HG02852 (cell line): ENCODE data around the gene FSTL5.
A peak's percentile ranks its signal among the peaks of the same experiment; 100 is the strongest.
"Not testable (repeated sequence)": the region's sequence is repeated elsewhere in the genome, so short reads cannot be mapped to it uniquely, and the experiment has no call there.

Source experiments
- ATAC-seq: cut with Tn5 transposase; IDR thresholded peaks from one replicate; pipeline ENCODE4 v1.9.1; 2021; ENCODE audit warnings: mild to moderate bottlenecking, moderate library complexity; ENCODE audit not compliant: unreplicated experiment

Gene FSTL5

GRCh38 chr4:162163892-162164759, at the start of gene FSTL5:
FSTL5 (minus strand) TSS chr4:162164000; CDS start chr4:162111396, 52,604 bp downstream.
- ATAC-seq, result peak; percentile 90

- ATAC-seq, result no peak
Observed at GRCh38 chr4:162209706-162210105, 45.9 kb upstream of the FSTL5 start.

GRCh38 chr4:162203478-162203877, 39.7 kb upstream of the FSTL5 start:
- ATAC-seq, result not testable (repeated sequence)

- ATAC-seq, result no peak
Observed at GRCh38 chr4:162201673-162202072, 37.9 kb upstream of the FSTL5 start.

GRCh38 chr4:162170509-162170908, 6.7 kb upstream of the FSTL5 start:
- ATAC-seq, result no peak

GRCh38 chr4:162164906-162165510, 1.2 kb upstream of the FSTL5 start:
- ATAC-seq, result no peak

- no peak for ATAC-seq
Observed at GRCh38 chr4:162162672-162163071, 1.1 kb downstream of the FSTL5 start.

- ATAC-seq, result no peak
Observed at GRCh38 chr4:162157241-162157640, 6.6 kb downstream of the FSTL5 start.

GRCh38 chr4:162154862-162155540, 8.8 kb downstream of the FSTL5 start:
- no peak for ATAC-seq

- no peak for ATAC-seq
Observed at GRCh38 chr4:162151850-162152249, 11.9 kb downstream of the FSTL5 start.

- ATAC-seq, result no peak
Observed at GRCh38 chr4:162151386-162151785, 12.4 kb downstream of the FSTL5 start.

- no peak for ATAC-seq
Observed at GRCh38 chr4:162149644-162150043, 14.2 kb downstream of the FSTL5 start.

- no peak for ATAC-seq
Observed at GRCh38 chr4:162140051-162140683, 23.6 kb downstream of the FSTL5 start.

GRCh38 chr4:162139412-162139811, 24.4 kb downstream of the FSTL5 start:
- ATAC-seq, result no peak

GRCh38 chr4:162131256-162131655, 32.5 kb downstream of the FSTL5 start:
- ATAC-seq, result no peak

- no peak for ATAC-seq
Observed at GRCh38 chr4:162126729-162127128, 37.1 kb downstream of the FSTL5 start.

- ATAC-seq, result no peak
Observed at GRCh38 chr4:162117051-162117450, 46.7 kb downstream of the FSTL5 start.

GRCh38 chr4:162116095-162116779, 47.6 kb downstream of the FSTL5 start:
- no peak for ATAC-seq

GRCh38 chr4:162115333-162115732, 48.5 kb downstream of the FSTL5 start:
- ATAC-seq, result no peak

GRCh38 chr4:162111078-162111477, 52.7 kb downstream of the FSTL5 start:
- ATAC-seq, result no peak
